Activated T-helper 2 cell treated with anti-CD3 and anti-CD28 coated beads, Interferon-gamma antibody, Interleukin-2, Interleukin-4, amounts not matched to agents 10 μg/mL and 5 μg/mL and 100 μg/mL, durations not matched to agents 14 hours and 24 hours and 36 hours (primary cell): Measurements from ENCODE around the gene ARTN. TPM values are rescaled to one million over a fixed set of nuclear protein-coding genes. Genes with fewer than 3 reads are reported as not detected.

Source experiments
- DNase-seq: peaks from one replicate; pipeline ENCODE4 v3.0.0; 2021; ENCODE audit warnings: low spot score
- H3K27ac Mint-ChIP-seq: one replicate; pipeline ENCODE4 v1.8.0; 2021; ENCODE audit warnings: mixed read lengths
- H3K27me3 Mint-ChIP-seq: one replicate; pipeline ENCODE4 v1.8.0; 2021; ENCODE audit warnings: low read depth, mixed read lengths
- H3K36me3 Mint-ChIP-seq: one replicate; pipeline ENCODE4 v1.8.0; 2021; ENCODE audit warnings: low read depth, mixed read lengths
- H3K4me1 Mint-ChIP-seq: one replicate; pipeline ENCODE4 v1.8.0; 2021; ENCODE audit warnings: low read depth, mixed read lengths
- H3K4me3 Mint-ChIP-seq: one replicate; pipeline ENCODE4 v1.8.0; 2021; ENCODE audit warnings: low read depth, mild to moderate bottlenecking, moderate library complexity, mixed read lengths
- H3K9me3 Mint-ChIP-seq: one replicate; pipeline ENCODE4 v1.8.0; 2021; ENCODE audit warnings: mixed read lengths
- intact Hi-C: fragments of 100-400 bp; cut with micrococcal nuclease; formaldehyde crosslinking; loops from one replicate; pipeline ENCODE4 v1.15.1; 2023
- total RNA-seq: library from RNA; stranded (reverse); gene quantifications from 2 replicates; pipeline ENCODE4 v1.2.3, GENCODE V29; 2022

ARTN gene
- total RNA-seq, 1 donor from 2014 or later, result 0.39 TPM

GRCh38 chr1:43931711-43932660 lies 1.6 kb upstream of the ARTN start:
- H3K36me3 Mint-ChIP-seq, result peaks cover 4% of the 10 kb centered on the region

DNA sequence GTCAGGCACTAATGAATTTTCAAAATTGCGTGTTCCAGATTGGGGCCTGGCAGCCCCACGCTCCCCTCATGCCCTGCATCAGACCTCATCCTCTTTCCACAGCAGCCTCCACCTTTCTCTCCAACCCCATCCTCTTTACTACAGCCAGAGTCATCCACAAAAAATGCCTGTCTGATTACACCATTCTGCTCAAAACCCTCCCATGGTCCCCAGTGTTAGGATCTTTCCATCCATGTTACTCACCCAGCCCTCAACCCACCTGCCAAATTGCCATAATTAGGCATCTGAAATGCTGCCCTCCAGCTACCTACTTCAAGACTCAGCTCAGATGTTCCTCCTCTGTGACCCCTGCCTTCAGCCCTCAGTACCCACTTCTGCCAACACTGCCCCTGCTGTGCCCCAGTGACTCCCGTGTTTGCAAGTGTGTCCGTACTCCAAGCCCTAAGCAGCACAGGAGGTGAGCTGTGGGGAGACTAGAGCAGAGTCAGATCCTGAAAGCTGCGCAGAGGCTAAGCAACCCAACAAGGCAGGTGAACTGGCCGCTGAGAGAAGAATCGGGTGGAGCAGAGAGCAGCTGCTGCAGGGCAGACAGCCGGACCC lies 715 bp upstream of the ARTN start:
- H3K27ac Mint-ChIP-seq, result no peak overlapping the region
- no peak for DNase-seq
- H3K36me3 Mint-ChIP-seq, result peaks cover 4% of the 10 kb centered on the region
- peaks cover 11% of the 10 kb centered on the region for H3K4me1 Mint-ChIP-seq
- H3K27me3 Mint-ChIP-seq, result peaks cover 10% of the 10 kb centered on the region
- H3K9me3 Mint-ChIP-seq, result no peaks in the 10 kb centered on the region
- no peak overlapping the region for H3K4me3 Mint-ChIP-seq
- intact Hi-C loops, result loop anchor here (5.0 kb wide), 1 partner anchor 406 kb away; no protein-coding TSS in a partner anchor

More at GRCh38 chr1:43931711-43932660, 1.6 kb upstream of the ARTN start:
- intact Hi-C loops, result loop anchor here (5.0 kb wide), 1 partner anchor 405 kb away; no protein-coding TSS in a partner anchor
- Mint-ChIP-seq H3K4me1 (peaks cover 11% of the 10 kb centered on the region), H3K27me3 (peaks cover 10% of the 10 kb centered on the region), H3K27ac (no peak overlapping the region), H3K4me3 (no peak overlapping the region), H3K9me3 (no peaks in the 10 kb centered on the region)
- no peak for DNase-seq

GRCh38 chr1:43934101-43934985 lies 742 bp downstream of the ARTN start:
- Mint-ChIP-seq H3K4me1 (peaks cover 11% of the 10 kb centered on the region), H3K27ac (no peak overlapping the region), H3K36me3 (peaks cover 4% of the 10 kb centered on the region), H3K9me3 (no peaks in the 10 kb centered on the region), H3K4me3 (no peak overlapping the region), H3K27me3 (peaks cover 10% of the 10 kb centered on the region)
- intact Hi-C loops, result loop anchor here (1.0 to 5.0 kb wide), 2 partner anchors 171 to 407 kb away; no protein-coding TSS in a partner anchor
- DNase-seq, result peak; percentile 33

DNA sequence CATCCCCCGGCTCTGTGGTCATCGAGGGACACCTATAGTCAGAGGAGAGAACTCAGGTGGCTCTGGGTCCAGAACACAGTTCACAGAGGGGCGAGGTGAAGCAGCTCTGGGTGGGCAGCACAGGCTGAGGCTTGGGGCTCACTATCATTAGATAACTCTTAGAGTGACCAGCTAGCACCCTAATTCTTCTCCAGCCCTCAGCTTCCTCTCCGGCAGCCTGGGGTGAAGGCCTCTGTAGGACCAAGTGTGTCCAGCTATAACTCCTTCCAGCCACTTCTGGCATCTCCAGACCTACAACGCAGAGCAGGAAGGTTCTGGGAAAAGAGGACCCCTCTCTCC lies 1.4 kb downstream of the ARTN start:
- no peak for DNase-seq
- H3K9me3 Mint-ChIP-seq, result no peaks in the 10 kb centered on the region
- intact Hi-C loops, result loop anchor here (1.0 to 5.0 kb wide), 2 partner anchors 172 to 408 kb away; no protein-coding TSS in a partner anchor
- H3K4me3 Mint-ChIP-seq, result no peak overlapping the region
- H3K27ac Mint-ChIP-seq, result no peak overlapping the region
- peaks cover 5% of the 10 kb centered on the region for H3K36me3 Mint-ChIP-seq
- peaks cover 10% of the 10 kb centered on the region for H3K4me1 Mint-ChIP-seq
- peaks cover 10% of the 10 kb centered on the region for H3K27me3 Mint-ChIP-seq

- H3K27me3 Mint-ChIP-seq, result peaks cover 10% of the 10 kb centered on the region
- H3K4me3 Mint-ChIP-seq, result no peak overlapping the region
- peaks cover 7% of the 10 kb centered on the region for H3K36me3 Mint-ChIP-seq
- peaks cover 10% of the 10 kb centered on the region for H3K4me1 Mint-ChIP-seq
- intact Hi-C loops, result no loop called here
- no peaks in the 10 kb centered on the region for H3K9me3 Mint-ChIP-seq
- H3K27ac Mint-ChIP-seq, result no peak overlapping the region
- no peak for DNase-seq
Measured at GRCh38 chr1:43935711-43936427, 2.3 kb downstream of the ARTN start.

DNA sequence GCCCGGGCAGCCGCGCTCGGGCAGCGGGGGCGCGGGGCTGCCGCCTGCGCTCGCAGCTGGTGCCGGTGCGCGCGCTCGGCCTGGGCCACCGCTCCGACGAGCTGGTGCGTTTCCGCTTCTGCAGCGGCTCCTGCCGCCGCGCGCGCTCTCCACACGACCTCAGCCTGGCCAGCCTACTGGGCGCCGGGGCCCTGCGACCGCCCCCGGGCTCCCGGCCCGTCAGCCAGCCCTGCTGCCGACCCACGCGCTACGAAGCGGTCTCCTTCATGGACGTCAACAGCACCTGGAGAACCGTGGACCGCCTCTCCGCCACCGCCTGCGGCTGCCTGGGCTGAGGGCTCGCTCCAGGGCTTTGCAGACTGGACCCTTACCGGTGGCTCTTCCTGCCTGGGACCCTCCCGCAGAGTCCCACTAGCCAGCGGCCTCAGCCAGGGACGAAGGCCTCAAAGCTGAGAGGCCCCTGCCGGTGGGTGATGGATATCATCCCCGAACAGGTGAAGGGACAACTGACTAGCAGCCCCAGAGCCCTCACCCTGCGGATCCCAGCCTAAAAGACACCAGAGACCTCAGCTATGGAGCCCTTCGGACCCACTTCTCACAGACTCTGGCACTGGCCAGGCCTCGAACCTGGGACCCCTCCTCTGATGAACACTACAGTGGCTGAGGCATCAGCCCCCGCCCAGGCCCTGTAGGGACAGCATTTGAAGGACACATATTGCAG lies 3.0 kb downstream of the ARTN start:
- peak overlapping the region; percentile 51 for H3K4me3 Mint-ChIP-seq
- peaks cover 10% of the 10 kb centered on the region for H3K27me3 Mint-ChIP-seq
- peaks cover 7% of the 10 kb centered on the region for H3K36me3 Mint-ChIP-seq
- H3K9me3 Mint-ChIP-seq, result no peaks in the 10 kb centered on the region
- DNase-seq, result peak; percentile 17
- peaks cover 10% of the 10 kb centered on the region for H3K4me1 Mint-ChIP-seq
- H3K27ac Mint-ChIP-seq, result no peak overlapping the region
- intact Hi-C loops, result no loop called here

GRCh38 chr1:43937179-43937865 lies 3.7 kb downstream of the ARTN start:
- H3K27me3 Mint-ChIP-seq, result peaks cover 10% of the 10 kb centered on the region
- H3K4me1 Mint-ChIP-seq, result peaks cover 10% of the 10 kb centered on the region
- no peak for DNase-seq
- intact Hi-C loops, result no loop called here
- H3K36me3 Mint-ChIP-seq, result peaks cover 7% of the 10 kb centered on the region
- H3K9me3 Mint-ChIP-seq, result no peaks in the 10 kb centered on the region
- H3K4me3 Mint-ChIP-seq, result no peak overlapping the region
- H3K27ac Mint-ChIP-seq, result no peak overlapping the region

DNA sequence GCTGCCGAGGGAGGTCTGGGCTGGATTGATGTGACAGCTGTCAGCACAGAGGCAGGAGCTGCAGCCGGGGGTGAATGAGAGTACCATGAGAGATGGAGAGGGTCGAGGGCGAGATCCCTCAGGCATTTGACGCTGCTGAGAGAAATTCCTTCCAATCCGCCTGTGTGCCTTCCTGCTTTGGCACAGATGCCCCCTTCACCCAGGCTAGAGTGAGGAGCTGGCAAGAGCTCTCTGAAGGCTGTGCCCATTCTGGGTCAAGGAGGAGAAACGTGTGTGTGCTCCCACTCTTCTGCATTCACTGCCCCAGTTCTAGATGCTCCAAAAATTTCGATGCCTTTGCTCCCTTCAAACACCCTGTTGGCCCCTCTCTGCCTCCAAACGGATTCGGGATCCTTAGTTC lies 4.8 kb downstream of the ARTN start:
- Mint-ChIP-seq H3K27me3 (peaks cover 5% of the 10 kb centered on the region), H3K27ac (no peak overlapping the region), H3K4me1 (peaks cover 7% of the 10 kb centered on the region), H3K4me3 (no peak overlapping the region), H3K9me3 (no peaks in the 10 kb centered on the region), H3K36me3 (peaks cover 15% of the 10 kb centered on the region)
- DNase-seq, result no peak
- intact Hi-C loops, result no loop called here

- H3K9me3 Mint-ChIP-seq, result no peaks in the 10 kb centered on the region
- H3K27ac Mint-ChIP-seq, result no peak overlapping the region
- peaks cover 15% of the 10 kb centered on the region for H3K36me3 Mint-ChIP-seq
- peaks cover 4% of the 10 kb centered on the region for H3K4me1 Mint-ChIP-seq
- no peak for DNase-seq
- intact Hi-C loops, result no loop called here
- H3K27me3 Mint-ChIP-seq, result peaks cover 3% of the 10 kb centered on the region
- no peak overlapping the region for H3K4me3 Mint-ChIP-seq
Measured at GRCh38 chr1:43938892-43939587, 5.4 kb downstream of the ARTN start.

- Mint-ChIP-seq H3K4me3 (no peak overlapping the region), H3K36me3 (peaks cover 25% of the 10 kb centered on the region), H3K27me3 (no peaks in the 10 kb centered on the region), H3K9me3 (no peaks in the 10 kb centered on the region), H3K27ac (no peak overlapping the region), H3K4me1 (peaks cover 9% of the 10 kb centered on the region)
- intact Hi-C loops, result loop anchor here (5.0 to 10.0 kb wide), 2 partner anchors 92 to 420 kb away; partner anchors contain the start of gene SLC6A9
- no peak for DNase-seq
Measured at GRCh38 chr1:43942411-43942810, 8.8 kb downstream of the ARTN start.
